NCI-H2107 treated with DMSO at 0.1 percent for 48 hours (cell line): Measurements from ENCODE around the gene MAFB.

Experiments
- DNase-seq: peaks from one replicate; lab custom pipeline; 2025; ENCODE audit not compliant: unreplicated experiment; lab: John Stamatoyannopoulos, UW

The MAFB gene

DNA sequence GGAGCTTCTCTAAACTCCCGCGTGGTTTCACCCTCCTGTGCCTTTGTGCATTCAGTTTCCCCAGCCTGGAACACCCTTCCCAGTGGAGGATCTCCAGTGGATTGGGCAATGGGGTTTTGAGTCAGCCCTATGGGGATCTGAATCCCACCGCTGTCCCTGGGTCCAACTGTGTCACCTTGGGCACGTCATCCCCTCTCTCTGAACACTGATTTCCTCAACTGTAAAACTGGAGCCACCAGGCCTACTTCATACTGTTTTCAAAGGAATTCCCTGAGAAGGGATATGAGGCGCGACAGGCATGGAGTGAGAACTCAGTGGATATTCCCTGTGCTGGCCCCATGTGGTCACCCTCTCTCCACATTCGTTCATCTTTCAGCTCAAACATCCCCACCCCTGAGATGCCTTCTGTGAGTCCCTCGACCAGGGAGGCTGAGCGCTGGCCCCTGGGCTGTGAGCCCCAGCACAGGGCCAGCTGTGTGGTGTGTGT, 25.7 kb downstream of the MAFB start:
- DNase-seq, result no peak

DNA sequence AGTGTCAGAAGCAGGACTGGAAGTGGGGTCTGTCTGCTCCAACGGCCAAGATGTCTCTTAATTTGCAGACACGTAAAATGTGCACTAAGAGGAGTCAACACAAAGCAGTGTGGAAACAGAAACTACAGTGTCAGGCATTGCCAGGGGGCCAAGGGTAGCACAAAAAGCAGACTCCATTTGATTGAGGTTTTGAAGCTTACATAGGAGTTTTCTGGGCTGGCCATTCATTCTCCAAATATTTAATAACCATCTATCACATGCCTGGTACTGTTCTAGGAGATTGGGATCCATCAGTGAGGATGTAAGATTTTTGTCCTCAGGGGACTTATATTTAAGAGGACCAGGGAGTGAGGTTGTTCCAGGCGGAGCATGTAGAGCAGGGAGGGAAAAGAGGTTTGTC, 29.5 kb downstream of the MAFB start:
- DNase-seq, result no peak

DNA sequence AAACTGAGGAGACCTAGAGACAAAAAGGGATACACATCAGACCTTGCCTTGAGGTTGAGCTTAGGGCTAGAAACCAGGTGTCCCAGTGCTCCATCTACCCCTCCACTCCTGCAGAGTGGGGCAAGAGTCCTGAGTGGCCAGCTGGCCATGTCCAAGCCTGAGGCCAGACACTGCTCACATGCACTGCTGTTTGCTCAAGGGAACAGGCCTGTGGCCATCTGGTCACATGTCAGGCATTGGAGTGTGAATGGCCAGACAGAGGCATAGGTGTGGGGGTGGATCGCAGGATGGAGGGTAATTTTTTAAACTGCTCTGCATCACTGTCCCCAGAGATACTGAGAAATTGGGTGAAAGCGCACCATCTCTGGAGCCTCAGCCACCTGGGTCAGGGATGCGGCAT, 30.5 kb downstream of the MAFB start:
- DNase-seq, result no peak

DNA sequence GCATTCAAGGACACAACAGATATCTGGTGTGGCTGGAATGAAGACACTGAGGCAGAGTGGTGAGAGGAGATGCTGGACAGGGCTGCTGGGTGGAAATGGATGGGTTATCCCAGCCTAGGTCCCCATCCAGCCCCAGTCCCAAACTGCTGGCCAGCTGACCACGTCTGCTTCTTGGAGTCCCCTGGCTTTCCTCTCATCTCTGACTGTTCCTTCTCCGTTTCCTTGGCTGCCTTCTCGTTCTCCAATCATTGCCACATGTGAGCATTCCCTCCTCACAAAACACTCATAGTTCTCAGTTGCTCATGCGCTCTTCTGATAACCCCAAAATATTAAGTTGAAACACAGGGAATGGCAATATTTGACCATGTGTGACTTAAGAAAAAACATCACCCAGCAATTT, 31.5 kb downstream of the MAFB start:
- DNase-seq, result no peak

DNA sequence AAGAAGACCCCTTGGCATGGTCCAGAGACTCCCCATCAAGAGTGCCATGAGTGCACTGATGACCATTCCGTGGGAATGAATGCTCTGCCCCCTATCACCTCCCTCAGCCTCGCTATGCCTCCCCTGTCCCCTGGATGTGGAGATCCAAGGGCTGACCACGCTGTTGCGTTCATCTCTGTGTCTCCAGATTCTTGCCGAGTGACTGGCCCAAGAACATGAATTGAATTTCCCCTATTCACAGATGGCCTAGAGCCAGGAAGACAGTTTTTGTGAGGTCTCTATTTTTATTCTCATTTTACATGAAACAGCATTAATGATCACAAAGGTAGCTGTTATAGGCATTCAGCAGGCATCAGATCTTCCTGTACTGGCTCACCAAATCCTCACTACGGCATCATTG, 33.6 kb downstream of the MAFB start:
- DNase-seq, result no peak

DNA sequence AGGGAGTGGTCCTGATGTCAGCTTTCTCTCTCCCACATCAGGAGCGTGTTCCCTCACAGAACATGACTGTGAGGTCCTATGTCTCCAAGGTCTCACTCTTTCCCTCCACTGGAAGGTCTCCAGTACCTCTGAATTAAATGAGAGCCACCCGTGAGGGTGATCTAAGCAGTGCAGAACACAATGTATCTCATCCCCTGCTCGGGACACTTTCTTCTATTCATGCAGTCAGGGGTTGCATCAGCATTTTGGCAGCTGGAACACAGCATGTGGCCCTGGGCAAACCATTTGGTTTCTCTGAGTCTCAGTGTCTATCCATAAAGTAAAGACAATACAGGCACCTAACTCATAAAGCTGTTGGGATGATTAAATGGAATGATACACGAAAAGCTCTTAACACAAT, 34.2 kb downstream of the MAFB start:
- DNase-seq, result no peak

DNA sequence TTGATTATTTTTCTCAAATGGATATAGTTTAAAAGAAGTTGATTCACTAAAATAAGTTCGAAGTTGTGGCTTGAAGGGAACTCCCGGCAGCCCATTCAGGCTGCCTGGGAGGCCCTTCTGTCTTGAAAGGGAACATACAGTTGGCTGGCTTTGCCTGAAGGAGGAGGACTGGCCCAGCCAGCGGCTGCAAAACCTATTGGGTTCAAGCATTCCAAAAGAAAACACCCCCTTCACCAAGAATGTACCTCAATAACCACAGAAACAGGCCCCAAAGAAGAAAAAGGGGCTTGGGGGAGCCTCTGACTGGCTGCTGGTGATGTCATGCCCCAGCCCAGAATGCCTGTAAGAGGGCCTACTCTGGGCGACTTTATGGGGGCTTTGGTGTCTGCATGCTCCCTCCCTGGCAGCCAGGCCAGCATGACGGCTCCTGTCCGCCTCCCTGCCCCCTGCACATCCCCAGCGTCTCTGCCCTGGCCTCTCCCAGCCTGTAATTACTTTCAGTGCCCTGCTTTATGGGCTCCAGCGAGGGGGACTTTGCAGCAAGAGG, 36.5 kb downstream of the MAFB start:
- DNase-seq, result no peak

DNA sequence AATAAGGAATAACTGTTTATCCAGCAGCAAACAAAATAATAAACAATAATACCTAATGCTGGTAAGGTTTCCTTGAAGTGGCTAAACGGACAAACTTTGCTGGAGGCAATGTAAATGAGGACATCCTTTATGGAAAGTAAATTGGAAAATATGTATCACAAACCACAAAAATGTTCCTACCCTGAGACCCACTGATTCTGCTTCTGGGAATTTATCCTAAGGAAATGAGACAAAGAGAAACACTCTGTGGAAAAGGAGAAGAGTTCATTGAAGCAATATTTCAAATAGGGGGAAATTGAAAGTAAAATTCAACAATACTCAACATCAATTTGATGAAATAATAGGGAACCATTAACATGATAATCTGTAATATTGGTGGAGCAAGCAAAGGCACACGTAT, 37.9 kb downstream of the MAFB start:
- no peak for DNase-seq

DNA sequence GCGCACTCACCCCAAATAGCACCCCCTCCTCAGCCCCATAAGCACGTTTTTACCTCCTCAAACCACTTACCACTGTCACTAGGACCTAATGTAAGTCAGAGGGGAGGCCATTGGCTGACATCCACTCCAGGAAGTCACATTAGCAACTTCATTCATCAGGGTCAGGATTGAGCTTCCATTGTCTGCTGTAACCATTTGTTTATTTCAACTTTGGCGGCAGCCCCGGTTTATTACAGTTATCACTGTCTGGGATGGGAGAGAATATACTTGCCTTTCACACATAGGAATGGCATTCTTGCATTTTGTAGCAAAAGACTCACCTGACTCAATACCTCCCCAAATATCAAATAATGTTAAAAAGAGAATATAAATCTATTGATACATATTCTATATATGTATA, 38.3 kb downstream of the MAFB start:
- no peak for DNase-seq

DNA sequence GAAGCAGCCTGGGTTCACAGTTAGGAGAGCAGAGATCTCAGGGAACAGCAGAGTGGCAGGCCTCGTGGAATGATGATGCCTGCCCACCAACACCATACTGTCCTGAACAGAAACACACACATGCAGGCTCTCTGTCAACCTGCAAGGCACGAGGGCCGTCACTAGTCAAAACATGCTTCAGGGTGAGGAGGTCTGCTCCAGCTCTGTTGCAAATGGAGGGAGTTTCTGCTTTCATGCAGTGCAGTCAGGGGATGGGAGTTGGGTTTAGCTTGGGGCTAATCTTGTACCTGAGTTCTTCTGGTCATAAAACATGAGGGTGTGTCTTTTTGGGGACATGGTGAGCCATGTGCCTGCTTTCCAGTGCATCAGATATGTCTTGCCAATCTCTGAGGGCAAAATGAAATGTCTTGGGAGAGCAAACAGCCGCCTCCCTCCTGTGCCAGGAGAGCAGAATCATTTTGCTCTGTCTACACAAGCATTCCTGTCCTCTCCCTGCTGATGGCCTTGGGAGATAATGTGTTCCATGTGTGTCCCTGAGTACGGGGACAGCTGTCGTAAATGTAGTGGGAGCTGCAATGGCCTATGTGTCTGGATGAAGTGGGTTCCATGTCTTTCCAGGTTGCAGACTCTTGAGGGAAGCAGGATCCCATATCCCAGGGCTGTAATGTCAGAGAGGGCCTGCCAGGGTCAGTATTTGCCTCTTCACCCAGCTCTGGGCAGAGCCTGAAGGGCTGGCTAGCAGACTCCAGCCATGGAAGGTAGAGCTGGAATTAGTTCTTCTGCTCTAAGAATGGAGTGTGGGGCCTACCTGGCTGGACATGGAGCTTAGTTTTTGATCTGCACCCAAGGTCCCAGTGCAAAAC, 40.6 kb downstream of the MAFB start:
- no peak for DNase-seq

DNA sequence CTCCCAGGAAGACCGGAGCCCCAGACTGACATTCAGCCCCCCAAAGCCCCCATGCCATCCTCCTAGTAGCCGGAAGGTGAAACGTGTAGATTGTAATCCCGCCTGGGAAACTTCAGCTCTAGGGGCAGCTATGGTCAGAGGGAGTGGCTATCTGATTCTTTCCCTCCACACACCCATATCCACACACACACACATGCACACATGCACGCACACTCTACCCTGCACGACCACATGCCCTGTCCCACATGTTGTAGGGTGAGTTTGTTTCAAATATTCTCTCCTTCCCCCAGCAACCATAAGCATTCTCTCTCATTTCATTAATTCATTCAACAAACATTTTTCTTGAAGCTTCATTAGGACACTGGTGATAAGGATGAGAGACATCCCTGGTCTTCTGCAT, 42.2 kb downstream of the MAFB start:
- no peak for DNase-seq

DNA sequence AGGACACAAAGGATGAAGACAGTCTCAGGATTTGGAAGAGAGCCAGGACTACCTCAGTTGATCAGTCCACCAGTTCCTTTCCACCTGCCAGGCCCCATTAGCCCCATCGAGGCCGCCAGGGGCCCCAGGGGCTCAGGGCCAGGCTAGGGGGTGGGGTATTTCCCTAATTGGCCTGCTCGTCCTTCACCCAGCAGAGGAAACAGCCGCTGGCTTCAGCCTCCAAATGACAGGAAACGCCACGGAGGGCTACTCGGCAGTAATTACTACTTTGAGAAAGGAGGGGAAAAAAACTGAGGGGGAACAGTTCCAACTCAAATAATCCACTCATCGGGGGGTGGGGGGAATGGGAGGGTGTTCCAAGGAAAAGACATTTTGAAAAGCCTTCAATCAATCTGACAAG, 42.7 kb downstream of the MAFB start:
- DNase-seq, result no peak

DNA sequence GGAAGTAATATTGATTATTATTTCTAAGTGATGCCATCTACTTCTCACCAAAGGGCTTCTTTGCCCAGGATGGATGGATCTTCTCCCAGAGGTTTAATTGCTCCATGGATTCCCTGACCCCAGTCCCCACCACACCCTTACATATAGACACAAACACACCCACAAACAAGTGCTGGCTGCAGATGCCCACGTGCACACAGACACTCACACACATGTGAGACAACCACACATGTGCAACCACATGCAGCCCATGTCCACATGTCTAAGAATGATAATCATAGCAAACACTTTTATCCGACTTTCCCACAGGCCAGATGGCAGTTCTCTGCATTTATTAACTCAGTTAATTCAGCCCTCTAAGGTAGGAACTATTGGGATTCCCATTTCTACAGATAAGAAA, 44.2 kb downstream of the MAFB start:
- no peak for DNase-seq

DNA sequence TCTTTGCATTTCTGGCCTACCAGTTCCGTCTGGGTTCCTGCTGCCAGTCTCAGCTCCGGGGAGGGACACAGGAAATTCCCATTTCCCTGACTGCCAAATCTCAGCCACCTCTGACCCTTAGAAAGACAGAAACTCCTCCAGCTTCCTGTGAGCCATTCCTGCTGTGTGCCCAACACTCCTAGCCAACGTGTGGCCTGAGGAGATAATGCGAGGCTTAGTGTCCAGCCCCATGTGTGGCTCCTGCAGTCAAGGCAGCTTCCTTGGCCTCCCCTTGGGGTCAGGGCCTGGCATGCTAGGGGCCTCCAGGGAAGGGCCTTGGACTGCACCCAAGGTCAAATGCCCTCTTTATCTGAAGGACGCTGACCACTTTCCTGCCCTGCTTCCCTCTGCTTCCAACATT, 45.1 kb downstream of the MAFB start:
- DNase-seq, result no peak

DNA sequence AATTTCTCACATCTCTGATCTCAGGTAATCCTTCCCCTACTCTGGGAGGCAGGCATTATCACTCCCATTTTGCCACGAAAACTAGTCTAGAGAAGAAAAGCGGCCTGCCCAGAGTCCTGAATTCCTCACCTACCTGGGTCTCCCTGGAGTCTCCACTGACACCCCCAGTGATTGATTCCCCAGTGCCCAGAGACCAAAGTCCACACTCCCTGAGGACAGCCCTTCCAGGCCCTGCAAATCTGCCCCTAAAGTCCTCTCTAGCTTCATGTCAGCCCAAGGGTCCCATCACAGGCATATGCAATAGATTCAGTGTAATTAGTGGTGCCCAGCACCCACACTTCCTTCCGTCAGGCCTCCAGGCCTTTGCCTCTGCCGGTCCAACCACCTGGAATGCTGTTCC, 47.2 kb downstream of the MAFB start:
- no peak for DNase-seq

DNA sequence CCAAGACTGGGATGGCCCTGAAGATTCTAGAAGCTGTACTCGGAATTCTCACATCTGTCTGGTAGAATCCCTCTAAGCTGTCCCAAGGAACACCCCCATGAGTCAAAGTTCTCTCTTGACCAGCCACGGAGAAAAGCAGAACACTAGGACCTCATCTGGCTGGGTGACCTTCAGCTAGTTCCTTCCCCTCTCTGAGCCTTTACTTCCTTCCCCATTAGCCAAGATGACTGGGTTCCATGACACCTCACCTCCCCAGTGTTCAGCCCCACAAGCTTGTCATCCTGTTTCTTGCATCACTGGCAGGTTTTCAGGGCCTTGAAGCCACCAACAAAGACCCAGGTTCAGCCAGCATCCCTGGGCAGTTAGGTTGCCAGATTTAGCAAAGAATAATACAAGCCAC, 47.8 kb downstream of the MAFB start:
- no peak for DNase-seq

DNA sequence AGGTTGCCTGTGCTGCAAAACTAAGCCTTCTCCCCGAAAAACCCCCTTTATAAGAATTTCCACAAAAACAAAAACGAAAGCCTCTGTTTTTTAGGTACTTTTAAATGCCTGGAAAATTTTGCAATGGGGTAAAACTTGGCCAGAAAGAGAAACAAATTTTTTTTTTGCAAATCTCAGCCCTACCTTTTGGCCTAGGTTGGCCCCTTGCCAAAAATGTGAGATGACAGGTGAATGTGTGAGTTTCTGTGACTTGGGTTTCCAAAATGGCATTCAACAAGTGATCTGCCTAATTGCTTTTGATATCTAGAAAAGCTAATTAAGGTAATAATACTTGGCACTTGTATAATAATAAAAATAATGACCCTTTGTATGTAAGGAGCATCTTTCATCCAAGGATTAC, 48.4 kb downstream of the MAFB start:
- DNase-seq, result no peak

DNA sequence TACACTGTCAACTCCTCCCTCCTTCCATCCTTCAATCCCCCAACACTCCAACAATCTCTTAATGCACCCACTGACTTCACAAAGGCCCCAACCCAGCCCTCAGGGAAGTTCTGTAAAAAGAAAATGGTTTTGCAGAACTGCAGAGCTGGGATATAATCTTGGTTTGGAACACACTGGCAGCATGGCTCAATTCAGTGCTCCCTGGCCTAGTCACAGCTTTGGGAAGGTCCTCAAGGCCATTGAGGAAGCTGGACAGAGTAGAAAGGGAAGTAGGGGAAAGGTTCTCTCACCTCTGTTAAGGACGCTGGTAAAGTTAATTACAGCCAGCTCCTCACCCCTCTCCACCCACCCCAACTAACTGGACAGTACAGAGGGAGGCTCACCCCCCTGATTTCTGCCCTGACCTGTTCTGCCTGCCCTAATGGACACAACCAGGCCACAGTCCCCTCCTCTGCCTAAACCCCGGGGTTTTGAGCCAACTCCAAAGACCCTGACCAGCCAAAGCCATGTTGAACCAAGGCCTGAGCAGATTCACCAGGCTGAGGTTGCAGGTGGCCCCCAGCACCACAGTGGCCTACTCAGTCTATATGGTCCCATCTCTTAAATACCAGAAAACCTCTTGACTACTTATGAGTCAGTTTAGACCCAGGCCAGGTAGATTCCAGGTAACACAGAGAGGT, 49.2 kb downstream of the MAFB start:
- no peak for DNase-seq

DNA sequence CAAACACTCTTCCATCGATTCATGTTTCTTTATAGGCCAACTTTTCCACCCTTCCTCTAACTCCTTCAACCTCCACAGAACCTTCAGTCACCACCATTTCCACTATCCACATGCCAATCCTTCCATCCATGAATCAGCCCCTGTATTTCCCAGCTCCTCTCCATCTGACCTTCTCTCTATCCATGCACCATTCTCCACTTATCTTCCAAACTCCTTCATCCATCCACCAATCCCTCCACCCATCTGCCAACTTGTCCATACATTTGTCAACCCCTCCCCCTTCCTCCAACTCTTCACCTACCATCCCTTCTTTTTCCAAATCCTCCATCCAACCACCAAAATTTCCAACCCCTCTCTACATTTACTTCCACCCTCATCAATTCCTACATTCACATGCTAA, 49.9 kb downstream of the MAFB start:
- DNase-seq, result no peak

DNA sequence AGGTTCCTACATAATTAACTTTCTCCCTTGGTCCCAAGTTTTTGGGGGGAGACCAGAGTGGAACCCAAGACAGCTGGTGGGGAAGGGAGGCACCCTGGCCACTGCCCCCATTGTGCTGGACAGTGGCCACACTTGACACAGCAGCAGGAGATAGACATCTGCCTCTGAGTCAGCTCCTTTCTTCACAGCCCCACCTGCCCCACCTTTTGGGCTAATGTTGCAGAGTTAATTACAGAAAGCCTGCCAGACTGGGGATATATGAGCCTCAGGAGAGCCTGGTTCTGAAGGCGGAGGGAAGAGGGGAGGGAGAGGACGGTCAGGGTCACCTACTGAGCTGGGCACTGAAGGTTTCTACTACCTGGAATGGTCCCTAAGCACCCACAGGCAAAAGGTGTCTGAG, 50.6 kb downstream of the MAFB start:
- no peak for DNase-seq

DNA sequence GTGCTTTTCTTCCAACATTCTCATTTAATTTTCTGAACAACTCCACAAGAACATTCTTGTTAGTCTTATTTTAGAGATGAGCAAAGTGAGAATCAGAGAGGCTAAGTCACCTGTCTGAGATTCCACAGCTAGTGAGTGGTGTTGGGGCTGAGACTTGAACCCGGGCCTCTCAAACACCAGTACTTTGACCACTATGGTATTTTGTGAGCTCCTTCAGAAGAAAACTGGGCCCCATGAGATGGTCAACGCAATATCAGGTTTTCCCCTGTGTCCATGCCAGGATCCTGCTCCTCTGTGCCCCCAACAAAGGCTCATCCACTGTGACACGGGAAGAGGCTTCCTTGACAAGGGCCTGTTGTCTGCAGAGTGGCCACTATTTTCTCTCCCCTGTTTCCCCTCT, 51.9 kb downstream of the MAFB start:
- DNase-seq, result no peak

DNA sequence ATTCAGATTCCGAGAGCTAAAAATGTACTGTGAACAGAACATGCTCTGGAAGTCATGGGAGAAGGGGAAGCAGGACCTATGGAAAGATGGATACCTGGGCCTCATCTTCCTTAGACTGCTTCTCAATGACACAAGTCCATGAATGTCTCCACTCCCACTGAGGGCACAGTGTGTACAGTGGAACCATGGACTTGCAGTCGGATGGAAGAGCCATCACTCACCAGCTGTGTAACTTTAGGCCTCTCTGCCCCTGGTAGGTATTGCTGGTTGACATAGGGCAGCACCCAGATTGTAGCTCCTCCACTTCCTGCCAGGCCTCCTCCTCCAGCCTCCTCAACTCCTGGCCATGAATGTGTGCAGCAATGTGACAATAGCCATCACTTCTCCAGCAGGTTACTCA, 52.5 kb downstream of the MAFB start:
- no peak for DNase-seq
